ENCODE results near the gene GJA10.

GJA10 gene

GRCh38 chr6:89921691-89922090 lies 27.4 kb downstream of the GJA10 start:
- no peak for TF ChIP-seq CTCF (IDR thresholded peaks at IDR 0.05; ENCODE audit: insufficient read depth, missing control alignments)
- FAIRE-seq (no peak), DNase-seq (ENCODE audit: insufficient read length, low spot score) (no peak)

- no peak for TF ChIP-seq CTCF (IDR thresholded peaks at IDR 0.05; ENCODE audit: insufficient read depth, missing control alignments)
- FAIRE-seq (no peak), DNase-seq (ENCODE audit: insufficient read length, low spot score) (no peak)
Observed at GRCh38 chr6:89924231-89924630, 30.0 kb downstream of the GJA10 start.

- FAIRE-seq (no peak), DNase-seq (ENCODE audit: insufficient read length, low spot score) (no peak)
- TF ChIP-seq CTCF (IDR thresholded peaks at IDR 0.05; ENCODE audit: insufficient read depth, missing control alignments) = no peak
Observed at GRCh38 chr6:89925826-89926225, 31.6 kb downstream of the GJA10 start.

GRCh38 chr6:89927264-89927663 lies 33.0 kb downstream of the GJA10 start:
- no peak for TF ChIP-seq CTCF (IDR thresholded peaks at IDR 0.05; ENCODE audit: insufficient read depth, missing control alignments)
- DNase-seq (ENCODE audit: insufficient read length, low spot score) (no peak), FAIRE-seq (no peak)

- DNase-seq (ENCODE audit: insufficient read length, low spot score) = no peak
- no peak for FAIRE-seq
- TF ChIP-seq CTCF (IDR thresholded peaks at IDR 0.05; ENCODE audit: insufficient read depth, missing control alignments) = no peak
Observed at GRCh38 chr6:89927791-89928550, 33.7 kb downstream of the GJA10 start.

- TF ChIP-seq CTCF (IDR thresholded peaks at IDR 0.05; ENCODE audit: insufficient read depth, missing control alignments) = no peak
- FAIRE-seq (no peak), DNase-seq (ENCODE audit: insufficient read length, low spot score) (no peak)
Observed at GRCh38 chr6:89928604-89929003, 34.3 kb downstream of the GJA10 start.

GRCh38 chr6:89930789-89931188 lies 36.5 kb downstream of the GJA10 start:
- TF ChIP-seq CTCF (IDR thresholded peaks at IDR 0.05; ENCODE audit: insufficient read depth, missing control alignments) = no peak
- FAIRE-seq (no peak), DNase-seq (ENCODE audit: insufficient read length, low spot score) (no peak)
